GM18499 (cell line): ENCODE data around the gene MORN4.
A peak's percentile ranks its signal among the peaks of the same experiment; 100 is the strongest.
"Not testable (repeated sequence)": the region's sequence is repeated elsewhere in the genome, so short reads cannot be mapped to it uniquely, and the experiment has no call there.

Experiments
- ATAC-seq: cut with Tn5 transposase; IDR thresholded peaks from one replicate; pipeline ENCODE4 v1.9.1; 2021; ENCODE audit warnings: moderate number of reproducible peaks; ENCODE audit not compliant: insufficient read depth, unreplicated experiment

Gene MORN4

DNA sequence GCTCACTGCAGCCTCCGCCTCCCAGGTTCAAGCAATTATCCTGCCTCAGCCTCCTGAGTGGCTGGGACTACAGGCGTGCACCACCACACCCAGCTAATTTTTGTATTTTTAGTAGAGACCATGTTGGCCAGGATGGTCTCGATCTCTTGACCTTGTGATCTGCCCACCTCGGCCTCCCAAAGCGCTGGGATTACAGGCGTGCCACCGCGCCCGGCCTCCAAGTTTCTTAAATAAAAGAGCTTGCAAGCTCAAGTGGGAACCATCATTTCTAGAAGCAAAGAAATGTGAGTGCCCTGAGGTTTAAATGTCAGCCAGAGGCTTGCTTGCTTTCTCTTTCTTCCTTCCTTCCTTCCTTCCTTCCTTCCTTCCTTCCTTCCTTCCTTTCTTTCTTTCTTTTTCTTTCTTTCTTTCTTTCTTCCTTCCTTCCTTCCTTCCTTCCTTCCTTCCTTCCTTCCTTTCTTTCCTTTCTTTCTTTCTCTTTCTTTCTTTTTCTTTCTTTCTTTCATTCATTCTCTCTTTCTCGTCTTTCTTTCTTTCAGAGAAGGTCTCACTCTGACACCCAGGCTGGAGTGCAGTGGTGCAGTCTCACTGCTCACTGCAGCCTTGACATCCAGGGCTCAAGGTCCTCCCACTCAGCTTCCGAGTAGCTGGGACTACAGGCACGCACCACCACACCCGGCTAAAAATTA is 9.3 kb upstream of the MORN4 start:
- not testable (repeated sequence) for ATAC-seq

DNA sequence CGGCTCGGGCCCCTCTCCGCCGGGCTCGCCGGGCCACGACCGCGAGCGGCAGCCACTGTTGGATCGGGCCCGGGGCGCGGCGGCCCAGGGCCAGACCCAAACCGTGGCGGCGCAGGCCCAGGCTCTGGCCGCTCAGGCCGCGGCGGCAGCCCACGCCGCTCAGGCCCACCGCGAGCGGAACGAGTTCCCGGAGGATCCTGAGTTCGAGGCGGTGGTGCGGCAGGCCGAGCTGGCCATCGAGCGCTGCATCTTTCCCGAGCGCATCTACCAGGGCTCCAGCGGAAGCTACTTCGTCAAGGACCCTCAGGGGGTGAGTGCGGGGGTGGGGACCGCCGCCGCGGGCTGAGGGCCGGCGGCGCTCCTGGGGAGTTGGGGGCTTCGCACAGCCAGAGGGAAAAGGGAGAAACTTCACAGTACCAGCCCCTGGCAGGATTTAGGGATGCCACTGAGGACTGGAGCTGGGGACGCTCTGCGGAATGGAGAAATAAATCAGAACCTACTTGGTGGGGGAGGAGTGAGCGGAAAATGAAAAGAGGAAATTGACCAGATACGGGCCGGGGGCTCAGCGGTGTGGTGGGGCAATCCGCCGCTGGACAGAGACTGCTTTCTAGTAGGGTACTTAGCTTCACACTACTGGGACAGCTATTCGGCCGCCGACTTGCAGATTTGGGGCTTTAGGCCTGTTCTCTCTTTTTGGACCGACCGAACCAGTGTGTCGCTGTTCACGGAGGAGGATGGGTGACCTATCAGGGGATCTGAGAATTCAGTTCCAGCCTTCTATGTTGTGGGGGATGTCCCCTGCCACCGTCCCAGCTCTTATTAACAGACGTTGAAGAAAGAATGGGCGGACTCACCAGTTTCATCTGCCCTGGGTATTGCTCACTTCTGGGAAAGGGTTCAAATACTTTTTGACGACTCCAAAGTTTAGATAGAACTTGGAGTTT is 7.8 kb upstream of the MORN4 start:
- no peak for ATAC-seq

DNA sequence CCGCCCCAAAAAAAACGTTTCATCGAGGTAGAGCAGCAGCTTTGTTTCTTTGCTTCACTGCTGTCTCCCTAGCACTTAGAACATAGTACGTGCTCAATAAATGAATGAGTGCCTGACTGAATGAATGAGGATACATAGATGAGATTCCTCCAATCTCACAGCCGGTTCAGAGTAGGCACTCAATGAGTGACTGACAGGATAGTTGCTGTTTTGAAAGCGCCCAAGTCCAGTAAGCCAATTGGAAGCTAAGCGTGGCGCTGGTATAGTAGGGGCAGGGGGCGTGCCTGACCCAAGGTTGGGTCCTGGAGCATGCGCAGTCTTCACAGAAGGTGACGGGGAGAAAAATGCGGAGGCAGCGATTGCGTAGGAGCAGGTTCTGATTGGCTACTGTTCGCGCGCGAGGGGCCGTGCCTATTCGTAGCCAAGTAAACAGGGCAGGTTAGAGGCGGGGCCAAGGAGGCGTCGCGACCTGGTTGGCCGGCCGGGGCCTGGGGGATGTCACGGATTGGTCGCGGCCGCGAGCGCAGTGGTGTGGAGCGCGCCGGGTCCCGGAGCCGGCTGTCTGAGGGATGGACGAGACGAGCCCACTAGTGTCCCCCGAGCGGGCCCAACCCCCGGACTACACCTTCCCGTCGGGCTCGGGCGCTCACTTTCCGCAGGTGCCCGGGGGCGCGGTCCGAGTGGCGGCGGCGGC is 7.0 kb upstream of the MORN4 start, which contains the start of gene PI4K2A:
PI4K2A (plus strand) TSS at position 498 of the 694 bp plus-strand sequence; CDS start at position 570, 72 bp downstream.
- ATAC-seq: peak; percentile 92

DNA sequence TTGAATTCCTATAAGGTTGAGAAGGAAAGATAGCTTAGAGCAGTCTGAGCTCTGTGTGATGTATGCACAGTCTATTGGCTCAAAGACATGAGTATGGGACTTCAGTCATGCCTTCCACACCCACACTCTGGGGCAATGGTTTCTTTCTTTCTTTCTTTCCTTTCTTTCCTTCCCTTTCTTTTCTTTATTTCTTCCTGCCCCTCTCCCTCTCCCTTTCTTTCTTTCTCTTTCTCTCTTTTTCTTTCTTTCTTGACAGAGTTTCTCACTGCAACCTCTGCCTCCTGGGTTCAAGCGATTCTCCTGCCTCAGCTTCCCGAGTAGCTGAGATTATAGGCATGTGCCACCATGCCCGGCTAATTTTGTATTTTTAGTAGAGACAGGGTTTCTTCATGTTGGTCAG is 5.8 kb upstream of the MORN4 start:
- not testable (repeated sequence) for ATAC-seq

DNA sequence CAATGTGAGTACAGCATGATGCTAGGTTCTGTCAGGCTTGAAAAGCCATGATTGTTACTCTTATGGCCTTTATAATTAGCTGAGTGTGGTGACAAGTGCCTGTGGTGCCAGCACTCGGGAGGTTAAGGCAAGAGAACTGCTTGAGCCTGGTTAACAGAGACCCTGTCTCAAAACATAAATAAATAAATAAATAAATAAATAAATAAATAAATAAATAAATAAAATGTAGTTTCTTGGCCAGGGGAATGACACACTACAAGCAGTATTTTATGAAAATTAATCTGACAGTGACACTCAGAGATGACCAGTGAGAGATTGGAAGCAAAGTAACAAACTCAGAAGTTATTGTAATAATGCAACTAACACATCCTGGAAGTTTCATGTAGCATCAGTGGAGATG is 2.3 kb upstream of the MORN4 start:
- ATAC-seq: no peak

DNA sequence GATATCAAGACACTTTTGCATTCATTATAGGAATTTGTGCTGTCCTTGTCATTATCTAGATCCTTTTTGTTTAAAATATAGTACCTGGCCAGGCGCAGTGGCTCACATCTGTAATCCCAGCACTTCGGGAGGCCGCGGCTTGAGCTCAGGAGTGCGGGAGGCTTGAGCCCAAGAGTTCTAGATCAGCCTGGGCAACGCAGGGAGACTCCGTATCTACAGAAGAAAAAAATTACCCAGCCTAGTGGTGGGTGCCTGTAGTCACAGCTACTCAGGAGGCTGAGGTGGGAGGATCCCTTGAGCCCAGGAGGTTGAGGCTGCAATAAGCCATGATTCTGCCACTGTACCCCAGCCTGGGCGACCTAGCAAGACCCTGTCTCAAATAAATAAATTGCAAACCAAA is 621 bp upstream of the MORN4 start:
- no peak for ATAC-seq

DNA sequence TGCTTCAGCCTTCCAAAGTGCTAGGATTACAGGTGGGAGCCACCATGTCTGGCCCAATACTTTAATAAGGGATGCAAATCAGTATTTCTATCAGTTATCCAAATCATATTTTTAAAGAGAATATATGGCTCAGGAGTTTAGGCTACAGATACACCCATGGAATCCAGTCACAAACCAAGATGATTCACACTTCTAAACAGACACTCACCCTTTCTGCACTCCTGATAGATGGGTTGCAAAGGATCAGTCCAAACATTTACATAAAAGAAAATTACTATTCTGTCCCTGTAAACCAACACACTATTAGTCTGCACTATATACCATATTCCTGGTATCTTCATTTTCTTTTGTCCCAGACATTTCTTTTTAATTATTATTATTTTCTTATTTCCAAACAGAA is 2.2 kb downstream of the MORN4 start:
- no peak for ATAC-seq

DNA sequence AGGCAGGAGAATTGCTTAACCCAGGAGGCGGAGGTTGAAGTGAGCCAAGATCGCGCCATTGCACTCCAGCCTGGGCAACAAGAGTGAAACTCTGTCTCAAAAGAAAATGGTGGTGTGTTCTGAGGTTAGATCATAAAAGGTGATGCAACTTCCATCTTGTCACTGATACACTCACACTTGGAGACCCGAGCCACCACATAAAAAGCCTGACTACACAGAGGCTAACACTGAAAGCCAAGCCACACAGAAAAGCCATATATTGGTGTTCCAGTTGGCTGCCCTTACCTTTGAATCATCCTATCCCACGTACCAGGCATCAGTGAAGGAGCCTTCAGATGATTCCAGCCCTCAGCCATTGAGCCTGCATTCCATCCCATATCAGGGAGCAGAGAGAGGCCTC is 4.0 kb downstream of the MORN4 start:
- no peak for ATAC-seq

DNA sequence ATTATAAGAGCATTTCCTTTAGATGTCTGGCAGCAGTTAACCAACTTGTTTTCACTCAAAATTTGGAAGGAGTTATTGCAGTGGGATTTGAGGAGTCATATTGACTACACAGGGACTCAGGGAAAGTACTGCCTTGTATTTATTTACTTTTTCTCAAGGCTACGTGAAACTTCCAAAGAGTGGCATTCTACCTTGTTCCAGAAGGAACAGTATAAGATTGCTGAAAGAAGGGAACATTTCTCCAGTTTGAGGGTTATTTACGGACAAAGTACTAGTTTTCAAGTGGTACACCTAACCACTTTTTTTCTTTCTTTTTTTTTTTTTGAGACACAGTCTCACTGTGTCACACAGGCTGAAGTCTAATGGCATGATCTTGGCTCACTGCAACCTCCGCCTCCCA is 5.1 kb downstream of the MORN4 start:
- no peak for ATAC-seq

DNA sequence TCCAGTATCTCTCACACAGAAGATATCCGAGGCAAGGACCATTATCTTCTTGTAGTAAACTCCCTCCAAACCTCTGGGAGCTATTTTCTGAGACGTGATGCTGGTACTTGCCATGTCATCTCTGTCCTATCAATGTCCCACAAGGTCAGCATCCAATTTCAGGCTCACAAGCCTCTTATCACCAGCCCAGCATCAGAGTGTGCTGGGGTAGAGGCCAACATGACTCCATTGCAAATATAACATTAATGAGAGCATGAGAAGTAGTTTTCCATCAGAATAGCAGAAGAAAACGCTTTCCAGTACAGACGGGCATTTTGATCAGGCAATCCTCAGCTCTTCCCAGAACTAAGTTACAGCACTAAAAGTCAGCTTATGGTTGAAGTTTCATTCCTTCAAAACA is 5.6 kb downstream of the MORN4 start:
- ATAC-seq: no peak

DNA sequence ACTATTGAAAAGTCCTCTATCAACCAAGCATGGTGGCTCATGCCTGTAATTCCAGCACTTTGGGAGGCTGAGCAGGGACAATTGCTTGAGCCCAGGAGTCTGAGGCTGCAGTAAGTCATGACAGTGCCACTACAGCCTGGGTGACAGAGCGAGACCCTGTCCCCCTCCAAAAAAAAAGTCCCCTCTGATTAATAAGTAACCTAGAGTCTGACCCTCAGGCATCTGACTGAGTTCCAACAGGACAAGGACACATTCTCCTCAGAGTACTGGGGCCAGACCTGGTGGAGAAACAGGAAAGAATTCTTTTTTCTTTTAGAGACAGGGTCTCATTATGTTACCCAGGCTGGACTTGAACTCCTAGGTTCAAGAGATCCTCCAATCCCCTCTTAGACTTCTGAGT is 10.0 kb downstream of the MORN4 start:
- no peak for ATAC-seq

DNA sequence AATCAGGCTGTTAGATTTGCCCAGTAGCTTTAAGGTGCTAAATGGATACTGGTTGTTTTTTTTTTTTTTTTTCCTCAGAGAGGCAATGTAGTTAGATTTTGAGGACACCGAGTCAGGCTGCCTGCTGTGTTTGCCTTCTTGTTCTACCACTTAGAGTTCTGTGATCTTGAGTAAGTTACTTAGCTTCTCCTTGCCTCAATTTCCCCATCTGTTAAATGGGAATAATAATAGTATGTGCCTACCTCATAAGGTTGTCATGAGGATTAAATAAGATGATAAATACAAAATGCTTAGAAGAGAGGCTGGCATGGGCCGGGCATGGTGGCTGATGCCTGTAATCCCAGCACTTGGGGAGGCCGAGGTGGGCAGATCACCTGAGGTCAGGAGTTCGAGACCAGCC is 14.6 kb downstream of the MORN4 start:
- ATAC-seq: no peak

DNA sequence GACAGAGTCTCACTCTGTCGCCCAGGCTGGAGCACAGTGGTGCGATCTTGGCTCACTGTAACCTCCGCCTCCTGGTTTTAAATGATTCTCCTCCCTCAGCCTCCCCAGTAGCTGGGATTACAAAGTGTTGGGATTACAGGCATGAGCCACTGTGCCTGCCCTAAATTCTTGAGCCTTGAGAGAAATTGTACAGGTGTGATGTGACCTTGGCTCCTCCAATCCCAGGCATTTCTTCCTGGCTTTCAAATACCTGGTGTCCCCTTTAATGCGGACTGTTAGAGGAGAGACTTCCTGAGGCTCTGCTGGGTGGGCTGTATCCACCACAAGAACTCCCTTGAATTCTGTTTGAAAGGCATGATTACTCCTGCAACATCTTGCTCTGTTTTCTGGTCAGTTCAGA is 15.0 kb downstream of the MORN4 start:
- no peak for ATAC-seq

DNA sequence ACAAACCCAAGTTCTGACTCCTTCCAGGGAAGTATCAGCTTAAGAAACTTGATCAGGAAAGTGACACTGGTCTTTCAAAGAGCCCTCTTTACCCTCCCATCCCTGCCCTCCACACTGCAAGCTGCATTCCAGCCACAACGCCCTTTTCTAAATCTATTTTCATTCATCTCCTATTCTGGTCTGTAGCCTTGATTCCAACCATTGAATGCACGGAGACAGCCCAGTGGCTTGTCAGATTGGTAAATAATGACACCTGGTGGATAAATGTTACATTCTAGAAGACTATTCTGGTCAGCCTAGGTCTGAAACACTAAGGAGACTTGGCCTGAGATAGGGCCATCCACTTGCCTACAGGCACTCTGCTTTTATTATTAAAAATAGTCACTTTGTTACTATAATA is 20.9 kb downstream of the MORN4 start:
- ATAC-seq: no peak

DNA sequence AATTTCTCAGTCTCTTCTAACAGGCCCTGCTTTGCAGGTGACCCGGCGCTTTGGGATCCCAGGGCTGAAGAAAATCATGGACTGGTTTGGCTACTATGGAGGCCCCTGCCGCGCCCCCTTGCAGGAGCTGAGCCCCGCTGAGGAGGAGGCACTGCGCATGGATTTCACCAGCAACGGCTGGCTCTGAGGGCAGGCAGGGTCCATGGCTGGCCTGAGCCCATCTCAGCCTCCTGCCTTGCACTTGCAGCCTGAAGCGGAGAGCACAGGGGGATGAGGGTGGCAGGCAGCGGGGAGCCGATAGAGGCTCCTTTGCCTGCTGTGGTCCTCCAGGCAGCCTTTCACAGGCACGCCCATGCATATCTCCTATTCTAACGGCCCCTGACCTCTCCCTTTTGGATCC is 21.8 kb downstream of the MORN4 start:
- ATAC-seq: no peak

DNA sequence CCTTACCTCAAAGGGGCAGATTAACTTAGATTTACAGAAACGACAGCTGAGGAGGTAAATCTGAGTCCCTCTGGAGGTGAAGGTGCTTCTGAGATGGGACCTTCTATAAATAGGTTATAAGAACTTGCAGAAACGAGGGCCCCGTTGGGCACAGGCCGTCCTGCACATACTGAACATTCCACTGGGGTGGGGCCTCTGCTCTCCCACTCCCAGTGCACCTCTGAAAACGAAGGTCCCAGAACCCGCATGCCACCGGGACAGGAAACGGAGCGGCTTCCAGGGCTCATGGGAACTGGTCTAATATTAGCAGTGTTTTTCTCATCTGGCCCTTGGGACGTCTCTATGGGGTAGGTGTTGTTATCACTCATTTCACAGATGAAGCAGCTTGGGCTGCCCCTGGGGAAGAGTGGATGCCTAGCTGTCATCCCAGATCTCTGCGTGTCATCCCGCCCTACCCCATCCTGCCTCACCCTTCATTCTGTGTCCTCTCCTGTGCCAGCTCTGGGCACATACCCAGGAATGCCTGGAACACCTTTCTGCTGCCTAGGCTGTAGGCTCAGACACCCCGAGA is 24.2 kb downstream of the MORN4 start:
- no peak for ATAC-seq

DNA sequence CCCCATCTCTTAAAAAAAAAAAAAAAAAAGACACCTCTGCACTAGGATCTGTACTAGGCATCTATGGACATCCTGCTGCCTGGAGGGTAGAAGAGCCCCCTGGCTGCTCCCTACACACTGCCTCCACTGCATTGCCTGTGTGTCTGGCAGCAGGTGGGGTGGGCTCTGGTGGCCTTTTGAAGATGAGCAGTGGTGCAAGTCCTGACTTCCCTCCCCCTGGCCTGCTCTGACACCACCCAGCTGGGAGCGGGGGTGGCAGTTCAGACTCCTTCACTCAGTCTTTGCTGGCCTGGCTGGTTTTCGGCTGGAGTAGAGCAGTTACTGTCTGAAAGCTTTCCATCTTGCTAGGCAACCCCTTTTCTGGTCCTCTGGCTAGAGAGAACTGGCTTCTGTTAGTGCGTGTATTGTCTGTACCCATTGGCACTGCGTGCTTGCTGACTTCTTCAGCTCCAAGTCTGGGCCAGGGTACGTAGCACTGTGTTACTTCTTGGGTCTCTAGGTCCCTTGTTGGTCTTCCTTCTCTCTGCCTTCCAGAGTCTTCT is 26.1 kb downstream of the MORN4 start:
- no peak for ATAC-seq

DNA sequence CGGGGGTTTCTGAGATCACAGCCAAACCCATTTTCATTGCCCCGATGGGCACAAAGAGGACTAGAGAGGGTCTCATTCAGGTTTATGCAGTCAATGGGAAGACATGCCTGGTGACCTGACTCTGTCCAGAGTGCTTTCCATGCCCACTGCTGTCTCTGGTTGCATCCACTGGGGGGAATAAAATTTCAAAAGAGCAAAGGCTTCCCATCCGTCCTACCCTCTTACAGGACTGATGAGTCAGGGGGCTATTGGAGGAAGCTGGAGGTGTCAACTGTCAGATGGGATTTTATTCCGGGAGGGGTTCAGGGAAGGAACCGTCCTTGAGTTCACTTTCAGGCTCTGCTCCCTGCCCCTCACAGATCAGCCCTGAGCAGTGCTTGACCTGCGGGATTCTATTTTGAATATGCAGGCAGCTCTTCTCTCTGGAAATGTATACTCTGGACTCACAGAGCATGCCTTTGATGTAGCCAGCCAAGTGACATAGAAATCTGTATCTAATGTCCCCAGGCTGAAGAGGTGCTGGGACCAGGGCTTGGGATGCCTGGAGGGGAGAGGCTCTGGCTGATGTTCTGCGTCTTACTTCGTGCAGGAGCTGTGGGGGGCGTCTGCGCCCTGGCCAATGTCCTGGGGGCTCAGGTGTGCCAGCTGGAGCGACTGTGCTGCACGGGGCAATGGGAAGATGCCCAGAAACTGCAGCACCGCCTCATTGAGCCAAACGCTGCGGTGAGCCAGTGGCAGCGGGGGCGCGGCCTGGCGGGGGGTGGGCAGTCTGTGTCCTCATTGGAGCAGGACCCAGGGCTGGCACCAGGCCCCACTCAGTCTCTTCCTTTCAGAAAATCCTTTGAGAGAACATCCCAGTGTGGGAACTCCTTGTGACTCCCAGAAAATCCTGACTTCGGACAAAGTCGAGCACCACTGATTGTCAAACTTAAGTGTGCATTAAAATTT is 31.8 kb downstream of the MORN4 start:
- no peak for ATAC-seq

DNA sequence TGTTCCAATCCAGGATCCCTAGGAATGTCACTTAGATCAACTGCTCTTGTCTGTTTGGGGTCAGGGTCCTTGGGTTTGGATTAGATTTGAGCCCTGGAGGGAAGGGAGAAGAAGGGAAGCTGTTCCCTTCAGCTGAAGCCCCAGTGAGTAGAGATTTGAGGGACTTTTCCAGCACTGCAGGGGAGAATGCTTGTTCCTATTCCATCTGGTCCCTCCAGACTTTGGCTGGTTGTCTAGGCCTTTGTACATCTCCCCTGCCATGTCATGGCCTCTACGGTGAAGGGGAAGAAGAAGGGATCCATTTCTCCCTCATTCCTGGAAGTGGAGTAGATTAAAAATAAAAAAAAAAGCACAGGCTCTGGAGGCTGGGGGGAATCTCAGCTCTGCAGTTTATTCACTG is 32.7 kb downstream of the MORN4 start:
- no peak for ATAC-seq
